Tracheal epithelial cell (primary cell): Measurements from ENCODE around the gene CCDC74B. TPM values are rescaled to one million over a fixed set of nuclear protein-coding genes. Genes with fewer than 3 reads are reported as not detected.

Experiments
- total RNA-seq: library from RNA; depleted of rRNA; stranded (reverse); fragments of >200 nt; gene quantifications from 2 replicates; pipeline ENCODE4 v1.2.1, GENCODE V29; 2014

CCDC74B gene
- total RNA-seq = 1.4 and 2.3 TPM in 2 replicates

DNA sequence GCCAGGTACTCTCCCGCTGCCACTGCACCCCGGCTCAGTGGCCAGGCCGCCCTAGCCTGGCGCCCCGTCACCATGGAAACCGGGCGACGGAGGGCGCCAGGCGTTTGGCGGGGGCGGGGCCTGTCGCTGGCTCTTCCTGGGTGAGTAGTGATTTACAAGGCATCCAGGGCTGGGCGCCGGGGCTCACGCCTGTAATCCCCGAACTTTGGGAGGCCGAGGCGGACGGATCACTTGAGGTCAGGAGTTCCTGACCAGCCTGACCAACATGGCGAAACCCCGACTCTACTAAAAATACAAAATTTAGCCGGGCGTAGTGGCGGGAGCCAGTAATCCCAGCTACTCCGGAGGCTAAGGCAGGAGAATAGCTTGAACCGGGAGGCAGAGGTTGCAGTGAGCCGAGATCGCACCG lies at the start of gene CCDC74B:
Gene CCDC74B (minus strand): TSS at position 107 of the 409 bp plus-strand sequence. CDS start 116 bp downstream, outside the sequence.

DNA sequence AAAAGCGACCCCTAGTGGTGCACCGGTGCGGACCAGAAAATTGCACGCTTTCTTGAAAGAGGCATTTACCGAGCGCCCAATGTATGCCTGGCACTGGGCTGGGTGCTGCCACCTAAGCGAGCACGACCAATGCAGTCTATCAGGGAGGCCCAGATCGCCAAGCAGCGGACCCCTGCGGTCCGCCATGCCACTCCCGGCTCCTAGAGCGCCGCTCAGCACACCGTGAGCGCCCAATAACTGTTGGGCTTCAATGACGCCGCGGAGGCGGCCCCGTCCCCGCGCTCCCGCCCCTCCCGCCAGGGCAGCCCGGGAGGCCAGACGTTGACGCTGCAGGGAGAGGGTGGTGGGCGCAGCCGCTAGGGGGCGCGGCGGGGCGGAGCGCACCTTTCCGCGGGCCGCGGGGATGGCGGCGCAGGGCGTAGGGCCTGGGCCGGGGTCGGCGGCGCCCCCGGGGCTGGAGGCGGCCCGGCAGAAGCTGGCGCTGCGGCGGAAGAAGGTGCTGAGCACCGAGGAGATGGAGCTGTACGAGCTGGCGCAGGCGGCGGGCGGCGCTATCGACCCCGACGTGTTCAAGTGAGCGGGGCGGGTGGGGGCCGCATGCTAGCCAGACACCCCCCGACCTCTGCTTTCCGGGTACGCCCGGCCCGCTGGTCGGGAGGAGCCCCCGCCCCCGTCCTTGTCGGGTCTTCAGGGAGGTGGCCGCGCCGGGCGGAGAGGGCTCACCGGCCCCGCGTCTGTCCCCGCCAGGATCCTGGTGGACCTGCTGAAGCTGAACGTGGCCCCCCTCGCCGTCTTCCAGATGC lies 37.2 kb upstream of the CCDC74B start, which contains the start of gene MZT2B:
Gene MZT2B (plus strand): TSS at position 383 of the 803 bp plus-strand sequence. CDS start 21 bp downstream, at position 404.

DNA sequence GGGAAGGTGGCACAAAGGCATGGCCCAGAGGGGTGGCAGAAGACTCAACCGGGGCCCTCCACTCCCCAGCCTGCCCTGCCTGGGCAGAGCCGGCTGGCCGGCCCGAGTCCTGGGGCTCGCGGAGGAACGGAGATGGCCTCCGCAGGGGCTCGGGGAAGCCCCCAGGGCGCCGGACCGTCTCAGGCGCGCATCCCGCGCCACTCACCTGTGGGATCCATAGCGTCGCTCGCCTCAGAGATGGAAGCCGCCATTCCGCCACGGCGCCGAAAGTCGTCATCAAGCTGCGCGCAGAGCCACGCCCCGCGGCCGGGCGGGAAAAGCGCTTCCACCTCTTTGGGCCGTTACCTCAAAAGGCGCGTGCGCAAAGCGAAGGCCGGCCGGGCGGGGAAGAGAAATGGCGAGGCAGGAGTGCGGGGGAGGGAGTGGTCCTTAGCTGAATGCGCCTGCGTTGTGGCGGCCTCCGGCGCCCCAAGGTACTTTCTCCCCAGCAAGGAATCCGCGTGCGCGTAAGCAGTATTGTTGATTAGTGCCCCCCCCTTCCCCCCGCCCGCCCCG lies 36.5 kb upstream of the CCDC74B start, which contains the start of gene SMPD4:
Gene SMPD4 (minus strand): TSS at position 278 of the 555 bp plus-strand sequence. CDS start 5,010 bp downstream, outside the sequence.

DNA sequence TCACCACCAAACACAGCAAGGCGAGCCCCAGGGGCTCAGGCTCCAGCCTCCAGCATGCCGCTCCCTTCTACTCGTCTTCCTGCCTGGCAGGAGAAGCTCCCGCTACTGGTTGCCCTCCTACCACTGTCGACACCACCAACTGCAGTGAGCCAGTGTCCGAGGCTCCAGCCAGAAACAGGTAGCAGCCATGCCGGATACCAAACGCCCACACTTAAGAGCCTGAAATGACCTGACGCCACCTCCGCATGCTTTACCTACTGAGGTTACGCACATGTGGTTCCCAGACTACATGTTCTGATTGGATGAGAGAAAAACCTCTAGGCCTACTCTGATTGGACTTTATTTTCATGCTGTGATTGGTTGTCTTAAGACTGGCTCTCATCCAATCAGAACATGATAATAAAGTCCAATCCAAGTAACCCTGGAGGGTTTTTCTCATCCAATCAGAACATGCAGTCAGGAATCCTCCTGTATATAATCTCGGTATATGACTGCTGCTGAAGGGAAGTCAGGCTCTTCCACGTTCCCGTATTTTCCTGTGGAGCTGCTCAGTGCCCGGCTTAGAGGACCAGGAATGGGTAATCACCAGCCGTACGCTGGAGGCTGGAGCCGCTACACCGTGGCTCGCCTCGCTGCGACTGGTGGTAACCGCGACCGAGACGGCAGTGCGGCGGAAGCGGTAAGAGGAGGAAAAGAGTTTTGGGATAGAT lies 15.6 kb downstream of the CCDC74B start, which contains the start of gene POTEF:
Gene POTEF (minus strand): TSS at position 103 of the 710 bp plus-strand sequence. CDS start 8,707 bp downstream, outside the sequence.

Other genes with a start within 250 kb of the CCDC74B start
- gene RAB6C, start 165.4 kb downstream of the CCDC74B start, total RNA-seq = not detected in 2 replicates
- gene POTEF, start 15.9 kb downstream of the CCDC74B start, total RNA-seq = not detected in 2 replicates
- gene SMPD4, start 36.5 kb upstream of the CCDC74B start, total RNA-seq = 13.5 and 14.9 TPM in 2 replicates
- 180 and 208 TPM in 2 replicates for gene MZT2B, start 37.1 kb upstream of the CCDC74B start, total RNA-seq
- gene TUBA3E, start 53.3 kb upstream of the CCDC74B start, total RNA-seq = not detected in 2 replicates
- gene IMP4, start 197.8 kb upstream of the CCDC74B start, total RNA-seq = 137 and 140 TPM in 2 replicates
- gene PTPN18, start 210.9 kb upstream of the CCDC74B start, total RNA-seq = 15.6 and 17.8 TPM in 2 replicates